Astrocyte (in vitro differentiated cells and primary cell): ENCODE data around the gene GMPPB. TPM values are rescaled to one million over a fixed set of nuclear protein-coding genes. Genes with fewer than 3 reads are reported as not detected.

Experiments
- DNase-seq: peaks from one replicate; pipeline ENCODE4 v3.0.0-alpha.2; 2010; ENCODE audit warnings: low read depth
- FAIRE-seq: peaks from 2 replicates; lab custom pipeline; 2011; peaks lifted over from hg19 to GRCh38; lab: Jason Lieb, UNC
- H2AFZ ChIP-seq: 2 replicates; pipeline ENCODE4 v1.6.0; 2012; ENCODE audit warnings: low read depth, low read length, inconsistent platforms
- H3K27ac ChIP-seq: 2 replicates; pipeline ENCODE4 v1.5.1; 2011; ENCODE audit warnings: low read depth, low read length, inconsistent platforms
- H3K27me3 ChIP-seq: 2 replicates; pipeline ENCODE4 v1.6.0; 2011; ENCODE audit warnings: low read length, inconsistent platforms; ENCODE audit not compliant: insufficient read depth
- H3K36me3 ChIP-seq: 2 replicates; pipeline ENCODE4 v1.5.1; 2011; ENCODE audit warnings: low read length, inconsistent platforms; ENCODE audit not compliant: insufficient read depth
- H3K4me1 ChIP-seq: 2 replicates; pipeline ENCODE4 v1.5.1; 2011; ENCODE audit warnings: low read length, inconsistent platforms; ENCODE audit not compliant: insufficient read depth
- H3K4me2 ChIP-seq: 2 replicates; pipeline ENCODE4 v1.6.0; 2012; ENCODE audit warnings: low read length, inconsistent platforms
- H3K4me3 ChIP-seq: 2 replicates; pipeline ENCODE4 v1.5.1; 2011; ENCODE audit warnings: low read depth, mild to moderate bottlenecking, low read length, inconsistent platforms; ENCODE audit not compliant: insufficient read depth
- H3K79me2 ChIP-seq: 2 replicates; pipeline ENCODE4 v1.6.0; 2012; ENCODE audit warnings: mild to moderate bottlenecking, low read length, inconsistent platforms; ENCODE audit not compliant: insufficient read depth
- H3K9ac ChIP-seq: 2 replicates; pipeline ENCODE4 v1.6.0; 2012; ENCODE audit warnings: mild to moderate bottlenecking, low read length, inconsistent platforms
- H3K9me3 ChIP-seq: 2 replicates; pipeline ENCODE4 v1.5.1; 2012; ENCODE audit warnings: low read depth, mild to moderate bottlenecking, low read length, inconsistent platforms; ENCODE audit not compliant: insufficient read depth
- H4K20me1 ChIP-seq: 2 replicates; pipeline ENCODE4 v1.6.0; 2012; ENCODE audit warnings: low read length, inconsistent platforms; ENCODE audit not compliant: insufficient read depth
- H3K27ac Mint-ChIP-seq: one replicate; pipeline ENCODE4 v1.8.0; 2021; ENCODE audit warnings: mild to moderate bottlenecking, mixed read lengths; ENCODE audit not compliant: unreplicated experiment
- H3K27me3 Mint-ChIP-seq: one replicate; pipeline ENCODE4 v1.8.0; 2021; ENCODE audit warnings: low read depth, mixed read lengths; ENCODE audit not compliant: unreplicated experiment
- H3K36me3 Mint-ChIP-seq: one replicate; pipeline ENCODE4 v1.8.0; 2021; ENCODE audit warnings: low read depth, mixed read lengths; ENCODE audit not compliant: unreplicated experiment
- H3K4me1 Mint-ChIP-seq: one replicate; pipeline ENCODE4 v1.8.0; 2021; ENCODE audit warnings: low read depth, mixed read lengths; ENCODE audit not compliant: unreplicated experiment
- H3K4me3 Mint-ChIP-seq: one replicate; pipeline ENCODE4 v1.8.0; 2021; ENCODE audit warnings: mild to moderate bottlenecking, moderate library complexity, mixed read lengths; ENCODE audit not compliant: unreplicated experiment
- H3K9me3 Mint-ChIP-seq: one replicate; pipeline ENCODE4 v1.8.0; 2021; ENCODE audit warnings: mild to moderate bottlenecking, mixed read lengths; ENCODE audit not compliant: unreplicated experiment
- EZH2 ChIP-seq: IDR thresholded peaks from 2 replicates; pipeline ENCODE4 v1.6.1; 2012; ENCODE audit warnings: mild to moderate bottlenecking, low read length, inconsistent platforms; ENCODE audit not compliant: insufficient read depth
- total RNA-seq: library from RNA; stranded (reverse); gene quantifications from 2 replicates; pipeline ENCODE4 v1.2.1, GENCODE V29; 2021
- TF ChIP-seq, protein P1 (sequence below): IDR thresholded peaks from 2 replicates; pipeline ENCODE4 v1.5.1; 2011; ENCODE audit warnings: low read depth, mild to moderate bottlenecking, inconsistent platforms, low read length, moderate library complexity; ENCODE audit not compliant: insufficient read depth

GMPPB gene
- total RNA-seq, 1 donor from 2014 or later, result 24.6 TPM

DNA sequence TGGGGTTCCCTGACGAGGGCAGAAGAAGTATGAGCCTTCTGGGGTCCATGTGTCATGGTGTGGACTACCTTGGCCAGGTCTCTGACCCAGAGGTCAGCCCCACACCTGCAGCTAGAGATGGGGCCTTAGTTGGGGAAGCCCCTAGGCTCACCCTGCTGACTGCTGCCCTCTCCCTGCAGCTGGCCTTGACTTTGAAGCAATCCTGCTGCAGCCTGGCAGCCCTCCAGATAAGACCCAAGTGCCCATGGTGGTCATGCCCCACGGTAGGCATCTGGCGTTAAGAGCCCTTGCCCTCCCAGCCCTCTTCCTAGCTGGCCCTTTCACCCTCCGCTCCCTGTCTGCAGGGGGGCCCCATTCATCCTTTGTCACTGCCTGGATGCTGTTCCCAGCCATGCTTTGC is 42.2 kb downstream of the GMPPB start:
- DNase-seq (no peak), FAIRE-seq (no peak)
- Histone ChIP-seq H3K27ac (no peak overlapping the region), H3K27me3 (peaks cover 3% of the 10 kb centered on the region), H3K4me1 (no peaks in the 10 kb centered on the region), H3K9ac (no peak overlapping the region), H3K4me3 (no peak overlapping the region), H3K9me3 (no peaks in the 10 kb centered on the region), H3K4me2 (no peak overlapping the region), H3K36me3 (peaks cover 17% of the 10 kb centered on the region), H4K20me1 (peaks cover 36% of the 10 kb centered on the region), H2AFZ (no peak overlapping the region), H3K79me2 (no peaks in the 10 kb centered on the region)
- Mint-ChIP-seq H3K4me1 (no peaks in the 10 kb centered on the region), H3K4me3 (no peak overlapping the region), H3K36me3 (peaks cover 17% of the 10 kb centered on the region), H3K27ac (no peak overlapping the region), H3K9me3 (no peaks in the 10 kb centered on the region), H3K27me3 (no peaks in the 10 kb centered on the region)
- no peak for TF ChIP-seq EZH2
- TF ChIP-seq, protein P1, sequence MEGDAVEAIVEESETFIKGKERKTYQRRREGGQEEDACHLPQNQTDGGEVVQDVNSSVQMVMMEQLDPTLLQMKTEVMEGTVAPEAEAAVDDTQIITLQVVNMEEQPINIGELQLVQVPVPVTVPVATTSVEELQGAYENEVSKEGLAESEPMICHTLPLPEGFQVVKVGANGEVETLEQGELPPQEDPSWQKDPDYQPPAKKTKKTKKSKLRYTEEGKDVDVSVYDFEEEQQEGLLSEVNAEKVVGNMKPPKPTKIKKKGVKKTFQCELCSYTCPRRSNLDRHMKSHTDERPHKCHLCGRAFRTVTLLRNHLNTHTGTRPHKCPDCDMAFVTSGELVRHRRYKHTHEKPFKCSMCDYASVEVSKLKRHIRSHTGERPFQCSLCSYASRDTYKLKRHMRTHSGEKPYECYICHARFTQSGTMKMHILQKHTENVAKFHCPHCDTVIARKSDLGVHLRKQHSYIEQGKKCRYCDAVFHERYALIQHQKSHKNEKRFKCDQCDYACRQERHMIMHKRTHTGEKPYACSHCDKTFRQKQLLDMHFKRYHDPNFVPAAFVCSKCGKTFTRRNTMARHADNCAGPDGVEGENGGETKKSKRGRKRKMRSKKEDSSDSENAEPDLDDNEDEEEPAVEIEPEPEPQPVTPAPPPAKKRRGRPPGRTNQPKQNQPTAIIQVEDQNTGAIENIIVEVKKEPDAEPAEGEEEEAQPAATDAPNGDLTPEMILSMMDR, result no peak

DNA sequence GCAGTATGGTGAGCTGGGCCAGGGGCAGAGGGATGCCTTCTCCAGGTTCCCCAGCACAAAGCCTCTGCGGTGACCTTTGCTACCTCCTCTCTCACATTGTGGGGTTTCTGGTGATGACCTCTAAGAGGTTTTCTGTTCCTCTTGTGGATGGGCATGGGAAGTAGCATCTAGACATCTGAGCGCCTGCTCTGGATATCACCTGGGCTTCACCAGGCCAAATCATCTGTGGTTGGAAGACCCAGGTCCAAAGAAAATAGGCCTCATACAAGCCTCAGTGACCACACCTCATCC is 42.6 kb downstream of the GMPPB start:
- peaks cover under 1% of the 10 kb centered on the region for H3K27me3 ChIP-seq
- H3K36me3 Mint-ChIP-seq, result peaks cover 18% of the 10 kb centered on the region
- H3K9me3 Mint-ChIP-seq, result no peaks in the 10 kb centered on the region

More for the DNA sequence above, 42.6 kb downstream of the GMPPB start:
- Histone ChIP-seq H4K20me1 (peaks cover 36% of the 10 kb centered on the region), H2AFZ (no peak overlapping the region), H3K9me3 (no peaks in the 10 kb centered on the region), H3K27ac (no peak overlapping the region), H3K79me2 (no peaks in the 10 kb centered on the region), H3K4me3 (no peak overlapping the region), H3K4me2 (no peak overlapping the region), H3K9ac (no peak overlapping the region), H3K4me1 (no peaks in the 10 kb centered on the region), H3K36me3 (peaks cover 21% of the 10 kb centered on the region)
- TF ChIP-seq, protein P1, result no peak
- TF ChIP-seq EZH2, result no peak
- FAIRE-seq, result no peak
- H3K4me3 Mint-ChIP-seq, result no peak overlapping the region
- no peak for DNase-seq
- H3K27ac Mint-ChIP-seq, result no peak overlapping the region
- H3K27me3 Mint-ChIP-seq, result no peaks in the 10 kb centered on the region
- no peaks in the 10 kb centered on the region for H3K4me1 Mint-ChIP-seq
